HT-29 (cell line): Measurements from ENCODE around the gene RAPGEF6. TPM values are rescaled to one million over a fixed set of nuclear protein-coding genes. Genes with fewer than 3 reads are reported as not detected.
A peak's percentile ranks its signal among the peaks of the same experiment; 100 is the strongest.
"Not testable (repeated sequence)": the region's sequence is repeated elsewhere in the genome, so short reads cannot be mapped to it uniquely, and the experiment has no call there.

Experiments used
- DNase-seq: peaks from one replicate; pipeline ENCODE4 v3.0.0-alpha.2; 2015; ENCODE audit warnings: low spot score
- total RNA-seq: library from RNA; depleted of rRNA; stranded (reverse); fragments of >200 nt; shearing (Covaris generic); gene quantifications from 2 replicates; pipeline ENCODE4 v1.2.3, GENCODE V29; 2014

RAPGEF6 gene
- total RNA-seq, 1 experiment from 2014 or later = 7.4 TPM

- no peak for DNase-seq
Observed at GRCh38 chr5:131644370-131644769, 9.3 kb upstream of the RAPGEF6 start.

GRCh38 chr5:131641494-131641893 lies 6.5 kb upstream of the RAPGEF6 start:
- DNase-seq = no peak

GRCh38 chr5:131640043-131640856 lies 5.2 kb upstream of the RAPGEF6 start:
- no peak for DNase-seq

- DNase-seq = no peak
Observed at GRCh38 chr5:131639148-131639547, 4.1 kb upstream of the RAPGEF6 start.

GRCh38 chr5:131637694-131638093 lies 2.7 kb upstream of the RAPGEF6 start:
- no peak for DNase-seq

- DNase-seq = peak; percentile 62
Observed at GRCh38 chr5:131635684-131636572, 899 bp upstream of the RAPGEF6 start.

GRCh38 chr5:131634666-131634995 lies 398 bp downstream of the RAPGEF6 start:
- peak; percentile 67 for DNase-seq

GRCh38 chr5:131634238-131634637 lies 791 bp downstream of the RAPGEF6 start:
- DNase-seq = peak; percentile 30

- peak; percentile 14 for DNase-seq
Observed at GRCh38 chr5:131633830-131634229, 1.2 kb downstream of the RAPGEF6 start.

GRCh38 chr5:131630963-131631350 lies 4.1 kb downstream of the RAPGEF6 start:
- DNase-seq = no peak

- DNase-seq = no peak
Observed at GRCh38 chr5:131630208-131630962, 4.6 kb downstream of the RAPGEF6 start.

GRCh38 chr5:131628990-131629389 lies 6.0 kb downstream of the RAPGEF6 start:
- DNase-seq = no peak

GRCh38 chr5:131627207-131627865 lies 7.7 kb downstream of the RAPGEF6 start:
- DNase-seq = no peak

- no peak for DNase-seq
Observed at GRCh38 chr5:131622633-131623032, 12.4 kb downstream of the RAPGEF6 start.

GRCh38 chr5:131621164-131621563 lies 13.9 kb downstream of the RAPGEF6 start:
- not testable (repeated sequence) for DNase-seq

GRCh38 chr5:131619102-131619501 lies 15.9 kb downstream of the RAPGEF6 start:
- no peak for DNase-seq

- no peak for DNase-seq
Observed at GRCh38 chr5:131617140-131617822, 17.7 kb downstream of the RAPGEF6 start.

GRCh38 chr5:131615957-131616356 lies 19.1 kb downstream of the RAPGEF6 start:
- no peak for DNase-seq

- no peak for DNase-seq
Observed at GRCh38 chr5:131613423-131613822, 21.6 kb downstream of the RAPGEF6 start.

GRCh38 chr5:131611064-131611381 lies 24.0 kb downstream of the RAPGEF6 start:
- DNase-seq = no peak
